Measurements from ENCODE around the gene PRSS2.

Gene PRSS2

DNA sequence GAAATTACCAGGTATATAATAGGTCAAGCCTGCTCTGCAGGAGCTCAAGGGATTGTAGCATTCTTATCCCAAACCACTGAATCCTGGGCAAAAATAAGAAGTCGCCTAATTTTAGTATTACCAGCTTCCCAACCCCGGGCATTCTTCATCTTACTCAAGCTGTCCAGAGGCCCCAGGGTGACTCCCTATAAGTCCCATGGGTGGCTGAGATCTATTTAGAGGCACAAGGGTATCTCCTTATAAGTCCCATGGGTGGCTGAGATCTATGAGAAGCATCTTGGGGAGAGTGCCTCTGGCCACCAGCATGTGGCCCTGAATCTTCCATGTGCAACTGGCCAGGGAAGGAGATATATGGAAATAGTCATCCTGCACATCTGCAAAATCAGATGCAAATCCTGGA is 38.9 kb downstream of the PRSS2 start:
- no CpG with 5 or more reads among the region's 2 CpGs for WGBS (ENCODE audit: insufficient coverage, insufficient read length)
- Histone ChIP-seq H3K4me1 (ENCODE audit: control insufficient read depth, insufficient read depth, low read length) (peaks cover 7% of the 10 kb centered on the region), H3K9me3 (ENCODE audit: control insufficient read depth, insufficient read depth, low read length) (no peaks in the 10 kb centered on the region), H3K36me3 (ENCODE audit: control insufficient read depth, insufficient read depth, low read length) (no peaks in the 10 kb centered on the region), H3K27me3 (ENCODE audit: control insufficient read depth, insufficient read depth, low read length) (no peaks in the 10 kb centered on the region), H3K4me3 (ENCODE audit: low read length) (no peak overlapping the region), H3K27ac (ENCODE audit: low read length) (no peak overlapping the region)
- no peak for DNase-seq (ENCODE audit: low read depth, low spot score)

DNA sequence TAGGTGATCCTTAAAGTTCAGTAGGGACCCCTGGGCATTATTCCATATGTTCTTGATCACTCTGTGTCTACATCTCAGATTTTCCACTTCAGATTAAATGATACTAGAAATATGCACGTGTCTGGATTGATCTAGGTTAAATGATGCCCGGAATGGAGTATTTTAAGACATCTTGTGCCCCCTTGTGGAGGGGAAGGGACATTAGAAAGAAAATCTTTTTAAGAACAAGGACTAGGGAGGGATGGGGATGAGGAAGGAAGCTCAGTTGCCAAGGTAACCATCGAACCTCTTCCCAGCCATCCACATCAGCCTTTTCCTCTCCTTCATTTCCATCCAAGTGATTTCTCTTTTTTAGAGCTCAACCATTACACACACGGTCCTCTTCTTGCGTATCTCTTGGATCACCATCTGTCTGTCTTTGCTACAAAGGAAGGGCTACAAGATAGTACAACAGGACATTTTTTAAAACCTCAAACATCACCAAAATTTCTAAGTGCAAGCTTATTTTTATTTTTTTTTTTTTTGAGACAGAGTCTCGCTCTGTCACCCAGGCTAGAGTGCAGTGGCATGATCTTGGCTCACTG is 40.5 kb downstream of the PRSS2 start:
- Histone ChIP-seq H3K27me3 (ENCODE audit: control insufficient read depth, insufficient read depth, low read length) (no peaks in the 10 kb centered on the region), H3K27ac (ENCODE audit: low read length) (no peak overlapping the region), H3K4me1 (ENCODE audit: control insufficient read depth, insufficient read depth, low read length) (peaks cover 7% of the 10 kb centered on the region), H3K4me3 (ENCODE audit: low read length) (no peak overlapping the region), H3K36me3 (ENCODE audit: control insufficient read depth, insufficient read depth, low read length) (no peaks in the 10 kb centered on the region), H3K9me3 (ENCODE audit: control insufficient read depth, insufficient read depth, low read length) (no peaks in the 10 kb centered on the region)
- DNase-seq (ENCODE audit: low read depth, low spot score) = no peak
- no CpG with 5 or more reads among the region's 6 CpGs for WGBS (ENCODE audit: insufficient coverage, insufficient read length)

DNA sequence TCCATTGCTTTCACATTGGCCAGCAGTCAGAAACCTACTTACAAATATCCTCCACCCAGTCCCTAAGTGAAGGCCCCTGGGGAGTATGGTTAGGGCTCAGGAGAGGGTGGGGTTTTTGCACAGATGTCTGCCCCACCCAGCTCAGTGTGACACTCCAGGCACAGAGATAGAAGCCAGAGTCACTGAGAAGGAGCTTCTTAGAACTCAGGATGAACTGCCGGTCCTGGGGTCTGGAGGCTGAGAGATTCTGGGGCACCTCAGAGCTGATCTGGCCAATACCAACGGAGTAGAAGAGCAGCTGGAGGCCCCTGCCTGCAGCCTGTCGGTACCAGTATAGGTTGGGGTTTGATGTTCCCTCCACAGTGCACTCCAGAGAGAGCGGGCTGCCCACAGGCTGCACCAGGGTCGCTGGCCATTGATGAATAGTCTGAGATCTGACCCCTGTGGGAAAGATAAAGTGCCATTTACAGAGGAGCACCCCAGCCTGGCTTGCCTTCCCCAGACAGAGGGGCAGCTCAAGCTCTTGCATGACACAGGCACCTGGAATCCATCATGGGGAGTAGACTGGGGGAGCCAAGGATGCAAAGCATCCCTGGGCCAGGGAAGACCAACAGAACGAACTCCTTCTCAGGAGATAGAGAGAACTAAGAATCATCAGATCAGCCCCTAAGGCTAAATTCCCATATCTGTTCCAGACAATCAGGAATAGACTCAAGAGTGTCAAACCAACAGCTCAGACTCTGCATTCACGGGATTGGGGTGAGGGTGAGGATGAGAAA is 41.9 kb downstream of the PRSS2 start:
- H3K4me1 ChIP-seq (ENCODE audit: control insufficient read depth, insufficient read depth, low read length) = peaks cover 7% of the 10 kb centered on the region
- WGBS (ENCODE audit: insufficient coverage, insufficient read length) = no CpG with 5 or more reads among the region's 7 CpGs
- no peak overlapping the region for H3K4me3 ChIP-seq (ENCODE audit: low read length)
- no peak overlapping the region for H3K27ac ChIP-seq (ENCODE audit: low read length)
- H3K9me3 ChIP-seq (ENCODE audit: control insufficient read depth, insufficient read depth, low read length) = no peaks in the 10 kb centered on the region
- DNase-seq (ENCODE audit: low read depth, low spot score) = no peak
- no peaks in the 10 kb centered on the region for H3K27me3 ChIP-seq (ENCODE audit: control insufficient read depth, insufficient read depth, low read length)
- H3K36me3 ChIP-seq (ENCODE audit: control insufficient read depth, insufficient read depth, low read length) = no peaks in the 10 kb centered on the region

- no peaks in the 10 kb centered on the region for H3K27me3 ChIP-seq (ENCODE audit: control insufficient read depth, insufficient read depth, low read length)
- no peak overlapping the region for H3K4me3 ChIP-seq (ENCODE audit: low read length)
- WGBS (ENCODE audit: insufficient coverage, insufficient read length) = no CpG with 5 or more reads among the region's 2 CpGs
- no peaks in the 10 kb centered on the region for H3K9me3 ChIP-seq (ENCODE audit: control insufficient read depth, insufficient read depth, low read length)
- H3K4me1 ChIP-seq (ENCODE audit: control insufficient read depth, insufficient read depth, low read length) = peaks cover 7% of the 10 kb centered on the region
- peak; percentile 48 for DNase-seq (ENCODE audit: low read depth, low spot score)
- no peaks in the 10 kb centered on the region for H3K36me3 ChIP-seq (ENCODE audit: control insufficient read depth, insufficient read depth, low read length)
- no peak overlapping the region for H3K27ac ChIP-seq (ENCODE audit: low read length)
Measured at GRCh38 chr7:142813226-142813625, 42.5 kb downstream of the PRSS2 start.

DNA sequence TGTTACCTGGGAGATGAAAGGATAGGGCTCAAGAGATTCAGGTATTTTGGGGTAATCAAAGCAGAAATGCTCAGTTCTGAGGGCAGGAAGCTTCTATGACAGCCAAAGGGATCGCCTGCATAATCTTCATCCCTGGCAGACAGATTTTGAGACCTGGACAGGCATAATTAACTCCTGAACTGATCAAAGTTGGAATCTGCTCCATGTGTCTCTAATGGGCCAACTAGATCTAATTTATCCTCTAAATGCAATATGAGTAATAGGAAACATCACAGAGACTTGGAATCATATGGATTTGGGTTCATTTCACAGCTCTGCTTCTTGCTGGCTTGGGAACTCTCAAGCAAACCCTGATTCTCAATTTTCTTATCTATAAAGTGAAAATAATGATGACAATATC is 42.9 kb downstream of the PRSS2 start:
- Histone ChIP-seq H3K27ac (ENCODE audit: low read length) (no peak overlapping the region), H3K36me3 (ENCODE audit: control insufficient read depth, insufficient read depth, low read length) (no peaks in the 10 kb centered on the region), H3K27me3 (ENCODE audit: control insufficient read depth, insufficient read depth, low read length) (no peaks in the 10 kb centered on the region), H3K4me3 (ENCODE audit: low read length) (no peak overlapping the region), H3K9me3 (ENCODE audit: control insufficient read depth, insufficient read depth, low read length) (no peaks in the 10 kb centered on the region), H3K4me1 (ENCODE audit: control insufficient read depth, insufficient read depth, low read length) (peaks cover 7% of the 10 kb centered on the region)
- WGBS (ENCODE audit: insufficient coverage, insufficient read length) = no CpG with 5 or more reads among the region's 1 CpG
- DNase-seq (ENCODE audit: low read depth, low spot score) = no peak

DNA sequence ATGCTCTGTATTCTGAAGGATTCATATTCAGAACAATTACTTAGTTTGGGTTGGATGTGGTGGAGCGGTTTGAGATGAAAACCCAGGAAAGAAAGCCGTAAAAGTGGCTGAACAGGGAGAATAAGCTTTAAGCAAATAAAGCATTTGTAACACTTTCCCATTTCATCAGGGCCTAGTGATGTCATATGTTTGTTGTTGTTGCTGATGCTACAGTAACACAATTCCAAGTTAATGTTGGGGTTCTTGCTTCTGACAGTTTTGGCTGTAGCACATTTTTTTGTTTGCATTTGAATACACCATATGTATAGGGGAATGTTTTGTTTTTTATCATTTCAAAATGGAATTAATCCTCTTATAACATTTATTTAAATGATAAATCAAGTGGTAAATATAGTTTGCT is 43.7 kb downstream of the PRSS2 start:
- no peak for DNase-seq (ENCODE audit: low read depth, low spot score)
- Histone ChIP-seq H3K9me3 (ENCODE audit: control insufficient read depth, insufficient read depth, low read length) (no peaks in the 10 kb centered on the region), H3K36me3 (ENCODE audit: control insufficient read depth, insufficient read depth, low read length) (no peaks in the 10 kb centered on the region), H3K4me3 (ENCODE audit: low read length) (no peak overlapping the region), H3K27me3 (ENCODE audit: control insufficient read depth, insufficient read depth, low read length) (no peaks in the 10 kb centered on the region), H3K27ac (ENCODE audit: low read length) (no peak overlapping the region), H3K4me1 (ENCODE audit: control insufficient read depth, insufficient read depth, low read length) (peaks cover 7% of the 10 kb centered on the region)
- no CpG with 5 or more reads among the region's 2 CpGs for WGBS (ENCODE audit: insufficient coverage, insufficient read length)

DNA sequence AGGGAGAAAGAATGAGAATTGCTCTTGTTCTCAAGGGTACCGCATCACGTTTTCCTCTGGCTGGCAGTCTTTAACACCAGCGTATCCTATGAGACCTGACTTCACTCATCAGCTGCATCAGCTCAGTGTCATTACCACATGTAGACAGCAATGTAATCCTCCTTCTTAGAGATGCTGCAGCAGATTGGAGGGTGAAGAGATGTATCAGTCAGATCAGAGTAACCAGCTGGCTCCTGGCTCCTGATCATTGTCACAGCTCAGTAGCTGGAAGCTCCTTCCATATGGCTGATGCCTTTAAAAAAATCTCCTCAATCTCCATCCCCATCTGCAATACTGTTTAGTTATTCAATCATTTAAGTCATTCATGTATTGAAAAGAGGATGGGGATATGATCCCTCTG is 44.4 kb downstream of the PRSS2 start:
- DNase-seq (ENCODE audit: low read depth, low spot score) = no peak
- Histone ChIP-seq H3K27me3 (ENCODE audit: control insufficient read depth, insufficient read depth, low read length) (no peaks in the 10 kb centered on the region), H3K36me3 (ENCODE audit: control insufficient read depth, insufficient read depth, low read length) (no peaks in the 10 kb centered on the region), H3K4me1 (ENCODE audit: control insufficient read depth, insufficient read depth, low read length) (peaks cover 7% of the 10 kb centered on the region), H3K27ac (ENCODE audit: low read length) (no peak overlapping the region), H3K9me3 (ENCODE audit: control insufficient read depth, insufficient read depth, low read length) (no peaks in the 10 kb centered on the region), H3K4me3 (ENCODE audit: low read length) (no peak overlapping the region)
- WGBS (ENCODE audit: insufficient coverage, insufficient read length) = no CpG with 5 or more reads among the region's 3 CpGs

- no peak overlapping the region for H3K4me3 ChIP-seq (ENCODE audit: low read length)
- no CpG with 5 or more reads among the region's 2 CpGs for whole genome bisulfite sequencing (ENCODE audit: insufficient coverage, insufficient read length)
- H3K27me3 ChIP-seq (ENCODE audit: control insufficient read depth, insufficient read depth, low read length) = no peaks in the 10 kb centered on the region
- DNase-seq (ENCODE audit: low read depth, low spot score) = no peak
- peaks cover 6% of the 10 kb centered on the region for H3K4me1 ChIP-seq (ENCODE audit: control insufficient read depth, insufficient read depth, low read length)
- H3K27ac ChIP-seq (ENCODE audit: low read length) = no peak overlapping the region
- H3K9me3 ChIP-seq (ENCODE audit: control insufficient read depth, insufficient read depth, low read length) = no peaks in the 10 kb centered on the region
- no peaks in the 10 kb centered on the region for H3K36me3 ChIP-seq (ENCODE audit: control insufficient read depth, insufficient read depth, low read length)
Measured at GRCh38 chr7:142817506-142817905, 46.7 kb downstream of the PRSS2 start.

DNA sequence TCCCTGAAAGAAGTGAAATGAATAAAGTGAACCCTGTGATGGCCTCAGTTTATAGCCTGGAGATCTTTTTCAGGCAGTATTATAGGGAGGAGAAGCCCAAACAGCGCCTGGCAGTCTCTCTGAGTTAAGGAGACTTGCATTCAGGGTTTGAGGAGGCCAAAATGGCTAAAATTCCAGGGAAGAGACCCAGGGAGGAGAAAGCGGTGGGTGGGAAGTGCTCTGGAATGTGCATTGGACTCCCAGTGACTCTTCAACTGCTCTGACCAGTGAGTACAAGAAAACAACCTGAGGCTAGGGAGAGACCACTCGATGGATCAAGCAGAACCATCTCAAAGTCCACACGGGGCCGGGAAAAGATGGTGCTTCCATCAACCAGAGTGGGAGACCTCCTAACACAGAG is 48.8 kb downstream of the PRSS2 start:
- H3K27me3 ChIP-seq (ENCODE audit: control insufficient read depth, insufficient read depth, low read length) = no peaks in the 10 kb centered on the region
- no peak overlapping the region for H3K4me3 ChIP-seq (ENCODE audit: low read length)
- no peaks in the 10 kb centered on the region for H3K9me3 ChIP-seq (ENCODE audit: control insufficient read depth, insufficient read depth, low read length)
- H3K36me3 ChIP-seq (ENCODE audit: control insufficient read depth, insufficient read depth, low read length) = no peaks in the 10 kb centered on the region
- no peaks in the 10 kb centered on the region for H3K4me1 ChIP-seq (ENCODE audit: control insufficient read depth, insufficient read depth, low read length)
- DNase-seq (ENCODE audit: low read depth, low spot score) = no peak
- no CpG with 5 or more reads among the region's 5 CpGs for WGBS (ENCODE audit: insufficient coverage, insufficient read length)
- H3K27ac ChIP-seq (ENCODE audit: low read length) = no peak overlapping the region

GRCh38 chr7:142822714-142823113 is 51.9 kb downstream of the PRSS2 start:
- no peak for DNase-seq (ENCODE audit: low read depth, low spot score)
- Histone ChIP-seq H3K9me3 (ENCODE audit: control insufficient read depth, insufficient read depth, low read length) (no peaks in the 10 kb centered on the region), H3K36me3 (ENCODE audit: control insufficient read depth, insufficient read depth, low read length) (no peaks in the 10 kb centered on the region), H3K4me1 (ENCODE audit: control insufficient read depth, insufficient read depth, low read length) (no peaks in the 10 kb centered on the region), H3K27me3 (ENCODE audit: control insufficient read depth, insufficient read depth, low read length) (no peaks in the 10 kb centered on the region), H3K27ac (ENCODE audit: low read length) (no peak overlapping the region), H3K4me3 (ENCODE audit: low read length) (no peak overlapping the region)
- WGBS (ENCODE audit: insufficient coverage, insufficient read length) = no CpG with 5 or more reads among the region's 1 CpG
